Measurements from ENCODE around the gene IREB2.

The IREB2 gene

GRCh38 chr15:78421238-78421965 lies 16.6 kb upstream of the IREB2 start:
- H3K27ac ChIP-seq, result no peak overlapping the region
- DNase-seq, result no peak
- no peaks in the 10 kb centered on the region for H3K9me3 ChIP-seq (ENCODE audit: severe bottlenecking)
- no peaks in the 10 kb centered on the region for H3K36me3 ChIP-seq
- TF ChIP-seq, protein P1, sequence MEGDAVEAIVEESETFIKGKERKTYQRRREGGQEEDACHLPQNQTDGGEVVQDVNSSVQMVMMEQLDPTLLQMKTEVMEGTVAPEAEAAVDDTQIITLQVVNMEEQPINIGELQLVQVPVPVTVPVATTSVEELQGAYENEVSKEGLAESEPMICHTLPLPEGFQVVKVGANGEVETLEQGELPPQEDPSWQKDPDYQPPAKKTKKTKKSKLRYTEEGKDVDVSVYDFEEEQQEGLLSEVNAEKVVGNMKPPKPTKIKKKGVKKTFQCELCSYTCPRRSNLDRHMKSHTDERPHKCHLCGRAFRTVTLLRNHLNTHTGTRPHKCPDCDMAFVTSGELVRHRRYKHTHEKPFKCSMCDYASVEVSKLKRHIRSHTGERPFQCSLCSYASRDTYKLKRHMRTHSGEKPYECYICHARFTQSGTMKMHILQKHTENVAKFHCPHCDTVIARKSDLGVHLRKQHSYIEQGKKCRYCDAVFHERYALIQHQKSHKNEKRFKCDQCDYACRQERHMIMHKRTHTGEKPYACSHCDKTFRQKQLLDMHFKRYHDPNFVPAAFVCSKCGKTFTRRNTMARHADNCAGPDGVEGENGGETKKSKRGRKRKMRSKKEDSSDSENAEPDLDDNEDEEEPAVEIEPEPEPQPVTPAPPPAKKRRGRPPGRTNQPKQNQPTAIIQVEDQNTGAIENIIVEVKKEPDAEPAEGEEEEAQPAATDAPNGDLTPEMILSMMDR (IDR thresholded peaks at IDR 0.05; ENCODE audit: low read depth, low read length), result no peak
- no peaks in the 10 kb centered on the region for H3K27me3 ChIP-seq (ENCODE audit: insufficient read depth, low read depth, severe bottlenecking)
- H3K4me3 ChIP-seq (ENCODE audit: low read depth, low read length), result no peak overlapping the region

- no peak overlapping the region for H3K27ac ChIP-seq
- peak; percentile 59 for DNase-seq
Observed at GRCh38 chr15:78422571-78423340, 15.3 kb upstream of the IREB2 start.

DNA sequence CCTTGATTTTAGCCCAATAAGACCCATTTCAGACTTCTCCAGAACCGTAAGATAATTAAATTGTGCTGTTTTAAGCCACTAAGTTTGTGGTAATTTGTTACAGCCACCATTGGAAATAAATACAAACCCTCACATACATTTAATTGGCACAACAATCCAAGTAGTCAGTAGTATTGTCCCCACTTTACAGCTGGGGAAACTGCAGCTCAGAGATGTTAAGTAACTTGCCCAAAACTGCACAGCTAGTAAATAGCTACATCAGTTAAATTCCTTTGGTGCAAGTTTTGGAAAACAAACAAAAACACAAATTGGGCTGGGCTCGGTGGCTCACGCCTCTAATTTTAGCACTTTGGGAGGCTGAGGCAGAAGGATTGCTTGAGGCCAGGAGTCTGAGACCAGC lies 13.3 kb upstream of the IREB2 start:
- H3K36me3 ChIP-seq, result no peaks in the 10 kb centered on the region

More at GRCh38 chr15:78422571-78423340, 15.3 kb upstream of the IREB2 start:
- no peak overlapping the region for H3K4me3 ChIP-seq (ENCODE audit: low read depth, low read length)
- H3K36me3 ChIP-seq, result no peaks in the 10 kb centered on the region
- H3K27me3 ChIP-seq (ENCODE audit: insufficient read depth, low read depth, severe bottlenecking), result no peaks in the 10 kb centered on the region
- no peaks in the 10 kb centered on the region for H3K9me3 ChIP-seq (ENCODE audit: severe bottlenecking)
- TF ChIP-seq, protein P1 (IDR thresholded peaks at IDR 0.05; ENCODE audit: low read depth, low read length), result peak; percentile 86

GRCh38 chr15:78425643-78426042 lies 12.4 kb upstream of the IREB2 start:
- Histone ChIP-seq H3K36me3 (no peaks in the 10 kb centered on the region), H3K9me3 (ENCODE audit: severe bottlenecking) (no peaks in the 10 kb centered on the region), H3K27ac (no peak overlapping the region), H3K27me3 (ENCODE audit: insufficient read depth, low read depth, severe bottlenecking) (no peaks in the 10 kb centered on the region), H3K4me3 (ENCODE audit: low read depth, low read length) (no peak overlapping the region)
- TF ChIP-seq, protein P1 (IDR thresholded peaks at IDR 0.05; ENCODE audit: low read depth, low read length), result no peak
- no peak for DNase-seq

More for the DNA sequence above, 13.3 kb upstream of the IREB2 start:
- H3K27me3 ChIP-seq (ENCODE audit: insufficient read depth, low read depth, severe bottlenecking), result no peaks in the 10 kb centered on the region
- no peaks in the 10 kb centered on the region for H3K9me3 ChIP-seq (ENCODE audit: severe bottlenecking)
- no peak for DNase-seq
- TF ChIP-seq, protein P1 (IDR thresholded peaks at IDR 0.05; ENCODE audit: low read depth, low read length), result no peak
- H3K27ac ChIP-seq, result no peak overlapping the region
- no peak overlapping the region for H3K4me3 ChIP-seq (ENCODE audit: low read depth, low read length)

- Histone ChIP-seq H3K27ac (no peak overlapping the region), H3K9me3 (ENCODE audit: severe bottlenecking) (no peaks in the 10 kb centered on the region), H3K36me3 (no peaks in the 10 kb centered on the region), H3K4me3 (ENCODE audit: low read depth, low read length) (no peak overlapping the region), H3K27me3 (ENCODE audit: insufficient read depth, low read depth, severe bottlenecking) (no peaks in the 10 kb centered on the region)
- no peak for DNase-seq
- TF ChIP-seq, protein P1 (IDR thresholded peaks at IDR 0.05; ENCODE audit: low read depth, low read length), result no peak
Observed at GRCh38 chr15:78426300-78426699, 11.7 kb upstream of the IREB2 start.

All from WERI-Rb-1 (cell line).